ENCODE results near the gene GNRH2. TPM values are rescaled to one million over a fixed set of nuclear protein-coding genes. Genes with fewer than 3 reads are reported as not detected.

The GNRH2 gene
- total and polyA plus RNA-seq, 10 of the 15 experiments (the other 5 are each of a cell fraction or from before 2014, with no cell fraction given) = 0.12 to 0.85 (median 0.31) TPM; not detected in 7

GRCh38 chr20:2995796-2996195 is 47.6 kb upstream of the GNRH2 start (continued):
- TF ChIP-seq KAT2A (conservative IDR thresholded peaks at IDR 0.05; ENCODE audit: control insufficient read depth, low read depth, low read length) (no peak), PML (IDR thresholded peaks at IDR 0.05; ENCODE audit: low read length) (no peak), ZNF592 (IDR thresholded peaks at IDR 0.05) (no peak), SRF (IDR thresholded peaks at IDR 0.05; ENCODE audit: low read depth in 2 of 2, low read length in 2 of 2) (no peak)

- Histone ChIP-seq H3K27me3 (replicated peaks in 1 of 2; ENCODE audit: control insufficient read depth in 2 of 2, insufficient read depth in 2 of 2, low read length in 1 of 2) (no peaks in the 10 kb centered on the region), H3K79me2 (ENCODE audit: control insufficient read depth, insufficient read depth, low read length) (no peaks in the 10 kb centered on the region), H4K20me1 (ENCODE audit: control insufficient read depth, insufficient read depth) (no peaks in the 10 kb centered on the region), H3K4me3 (no peak overlapping the region), H3K9me3 (replicated peaks; ENCODE audit: control insufficient read depth, insufficient read depth, low read length) (no peaks in the 10 kb centered on the region), H3K9ac (ENCODE audit: control insufficient read depth, insufficient read depth, low read length) (no peak overlapping the region), H3K4me1 (ENCODE audit: control insufficient read depth, insufficient read depth, low read length) (no peaks in the 10 kb centered on the region), H2AFZ (ENCODE audit: control insufficient read depth, low read depth, low read length) (no peak overlapping the region), H3K27ac (ENCODE audit: control insufficient read depth, insufficient read depth) (no peak overlapping the region), H3K4me2 (ENCODE audit: control insufficient read depth, insufficient read depth) (no peak overlapping the region), H3K36me3 (ENCODE audit: control insufficient read depth in 2 of 2, insufficient read depth in 2 of 2, low read length in 1 of 2) (peaks cover 2 to 3% of the 10 kb centered on the region in 2 experiments; a peak in 3 of 4 replicates)
- TF ChIP-seq CBX5 (IDR thresholded peaks at IDR 0.05; ENCODE audit: low read depth) (no peak), FOXK2 (IDR thresholded peaks at IDR 0.05) (no peak), SUZ12 (IDR thresholded peaks at IDR 0.05; ENCODE audit: unreplicated experiment) (no peak), WRNIP1 (IDR thresholded peaks at IDR 0.05; ENCODE audit: borderline replicate concordance, low read depth, low read length) (no peak), HCFC1 (IDR thresholded peaks at IDR 0.05; ENCODE audit: low read length) (no peak), CUX1 (IDR thresholded peaks at IDR 0.05; ENCODE audit: insufficient replicate concordance, low read depth, low read length) (no peak)
- TF ChIP-seq, protein P1, sequence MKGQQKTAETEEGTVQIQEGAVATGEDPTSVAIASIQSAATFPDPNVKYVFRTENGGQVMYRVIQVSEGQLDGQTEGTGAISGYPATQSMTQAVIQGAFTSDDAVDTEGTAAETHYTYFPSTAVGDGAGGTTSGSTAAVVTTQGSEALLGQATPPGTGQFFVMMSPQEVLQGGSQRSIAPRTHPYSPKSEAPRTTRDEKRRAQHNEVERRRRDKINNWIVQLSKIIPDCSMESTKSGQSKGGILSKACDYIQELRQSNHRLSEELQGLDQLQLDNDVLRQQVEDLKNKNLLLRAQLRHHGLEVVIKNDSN (IDR thresholded peaks at IDR 0.05; ENCODE audit: borderline replicate concordance, extremely low read length, insufficient read depth, low read depth, low read length) = no peak
- intact Hi-C loops (cut with micrococcal nuclease; ENCODE audit: unreplicated experiment) = no loop called here
- FAIRE-seq (no peak), DNase-seq (ENCODE audit: low read depth, low spot score) (no peak), ATAC-seq (no peak)
- no TSS peak for BruUV-seq (replicated peaks)
- CTCF ChIA-PET = no interaction called here
- POLR2A ChIA-PET = no interaction called here
- SMC1A ChIA-PET (ENCODE audit: uncharacterized antibody, unreplicated experiment) = interaction anchor here (0.9 kb wide), 1 partner anchor 255 kb away, joined by 3 read pairs; no protein-coding TSS in a partner anchor
- in situ Hi-C loops (cut with MboI) = no loop called here
- RAD21 ChIA-PET (ENCODE audit: unreplicated experiment) = no interaction called here
These were observed 44.7 kb upstream of the GNRH2 start for GRCh38 chr20:2998728-2999127.

Measured in GM12878 (cell line).